22Rv1 (cell line): ENCODE data around the gene POR.

Experiments used
- H3K27ac ChIP-seq: fragments of 450-650 bp; 2 replicates; pipeline ENCODE4 v1.5.1; 2017
- CTCF ChIP-seq: fragments of 450-650 bp; IDR thresholded peaks from 2 replicates; pipeline ENCODE4 v1.5.1; 2017; ENCODE audit warnings: mild to moderate bottlenecking
- ZFX ChIP-seq: fragments of 450-650 bp; IDR thresholded peaks from 2 replicates; pipeline ENCODE4 v1.6.1; 2017; ENCODE audit warnings: antibody characterized with exemption, borderline replicate concordance

POR gene

DNA sequence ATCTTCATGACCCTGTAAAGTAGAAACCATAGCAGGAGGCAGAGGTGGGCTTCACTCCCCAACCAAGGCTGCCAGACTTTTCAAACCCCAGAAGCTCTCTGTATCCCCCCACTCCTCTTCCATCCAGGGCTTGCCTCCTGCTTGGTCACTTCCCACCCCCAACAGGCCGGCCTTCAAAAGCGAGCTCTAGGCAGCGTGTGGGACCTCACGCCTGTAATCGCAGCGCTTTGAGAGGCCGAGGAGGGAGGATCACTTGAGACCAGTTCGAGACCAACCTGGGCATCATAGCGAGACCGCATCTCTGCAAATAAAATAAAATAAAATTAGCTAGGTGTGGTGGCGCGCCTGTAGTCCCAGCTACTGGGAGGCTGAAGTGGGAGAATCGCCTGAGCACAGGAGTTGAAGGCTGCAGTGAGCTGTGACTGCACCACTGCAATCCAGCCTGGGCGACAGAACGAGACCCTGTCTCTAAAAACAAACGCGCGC is 743 bp upstream of the POR start:
- H3K27ac ChIP-seq = peak overlapping the region; percentile 82
- TF ChIP-seq CTCF = no peak; the same call in 1 of the 2 replicates
- TF ChIP-seq ZFX = no peak

DNA sequence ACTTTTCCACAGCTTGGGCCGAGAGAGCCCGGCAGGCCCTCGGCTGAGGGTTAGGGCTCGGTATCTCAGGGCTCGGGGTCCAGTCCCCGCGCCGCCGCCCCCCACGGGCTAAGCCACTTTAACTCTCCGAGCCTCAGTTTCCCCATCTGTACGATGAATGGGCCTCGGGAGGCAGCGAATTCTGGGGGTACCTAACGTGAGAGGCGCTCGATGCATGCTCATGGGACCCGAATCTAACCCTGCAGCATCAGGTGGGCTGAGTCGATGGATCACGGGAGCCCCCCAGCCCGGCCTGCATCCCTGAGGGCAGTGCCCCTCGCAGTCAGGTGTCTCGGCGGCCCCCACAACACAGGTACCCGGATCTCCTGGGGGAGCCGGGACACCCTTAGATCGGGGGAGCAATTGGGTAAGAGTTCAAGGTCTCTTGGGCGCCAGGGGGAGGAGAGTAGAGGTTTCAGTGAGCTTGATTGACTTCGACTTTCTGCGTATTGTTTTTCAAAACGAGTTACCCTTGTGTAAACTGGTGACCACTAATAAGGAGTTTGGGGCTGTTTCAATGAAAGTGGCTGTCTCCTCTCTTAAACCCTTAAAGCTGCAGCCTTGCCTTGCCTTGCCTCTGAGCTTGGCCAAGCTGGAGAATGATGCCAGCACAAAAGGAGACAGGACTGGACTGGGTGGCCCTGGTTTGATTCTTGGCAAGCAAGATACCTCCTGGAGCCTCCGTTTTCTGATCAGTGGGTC is 631 bp downstream of the POR start:
- H3K27ac ChIP-seq = peak overlapping the region; percentile 82
- TF ChIP-seq ZFX (no peak), CTCF (no peak)

DNA sequence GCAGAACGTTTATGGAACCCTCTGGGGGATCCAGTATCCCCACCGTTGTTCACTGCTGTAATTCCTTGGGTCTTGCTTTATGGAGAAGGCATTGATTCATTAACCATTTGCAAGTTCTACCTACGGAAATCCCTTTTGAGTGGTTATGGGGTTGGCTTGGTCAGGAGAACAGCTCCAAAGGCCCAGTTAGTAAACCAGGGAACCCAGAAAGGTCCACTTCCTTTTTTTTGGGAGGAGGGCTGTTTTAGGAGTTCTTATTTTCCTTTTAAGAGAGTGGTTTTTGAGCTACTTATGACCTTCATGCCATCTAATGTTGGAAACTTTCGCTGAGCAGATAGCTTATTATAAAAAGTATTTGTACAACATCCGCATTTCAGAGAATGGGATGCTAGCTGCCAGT is 1.3 kb downstream of the POR start:
- H3K27ac ChIP-seq = peak overlapping the region; percentile 82; the same call in 1 of the 2 replicates

DNA sequence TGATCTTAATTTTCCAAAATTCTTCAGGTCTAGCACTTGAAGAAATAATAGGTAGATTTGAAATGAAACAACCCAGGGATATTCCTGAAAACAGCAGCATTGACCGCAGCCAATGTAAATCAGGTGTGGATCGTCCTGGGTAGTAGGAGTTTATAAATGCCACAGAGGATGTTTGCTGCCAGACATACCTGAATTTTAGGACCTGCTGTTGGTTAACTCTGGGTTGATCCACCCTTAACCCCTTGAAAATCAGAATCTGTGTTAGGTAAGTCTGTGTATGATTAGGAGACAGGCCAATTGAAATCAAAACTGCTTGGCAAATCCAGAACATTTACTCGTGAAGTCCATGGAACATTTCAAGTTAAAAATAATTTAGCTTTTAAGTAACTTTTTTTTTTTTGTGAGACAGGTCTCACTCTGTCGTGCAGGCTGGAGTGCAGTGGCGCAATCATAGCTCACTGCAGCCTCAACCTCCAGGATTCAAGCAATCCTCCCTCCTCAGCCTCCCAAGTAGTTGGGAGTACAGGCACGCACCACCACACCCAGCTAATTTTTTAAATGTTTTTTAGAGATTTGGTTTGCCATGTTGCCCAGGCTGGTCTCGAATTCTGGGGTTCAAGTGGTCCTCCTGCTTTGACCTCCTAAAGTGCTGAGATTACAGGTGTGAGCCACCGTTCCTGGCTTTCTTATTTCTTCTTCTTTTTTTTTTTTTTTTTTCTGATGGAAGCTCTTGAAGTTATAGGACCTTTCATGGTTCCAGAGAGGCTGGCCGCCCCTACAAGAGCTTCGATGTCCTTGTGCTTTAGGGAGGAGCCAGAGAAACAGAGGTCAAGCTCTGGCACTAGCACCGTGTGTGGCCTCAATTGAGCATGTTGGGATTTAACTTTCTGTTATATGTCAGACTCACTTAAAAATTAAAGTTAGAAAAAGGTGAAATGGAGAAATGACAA is 2.0 kb downstream of the POR start:
- TF ChIP-seq CTCF = no peak
- no peak for TF ChIP-seq ZFX
- no peak overlapping the region for H3K27ac ChIP-seq

More for the DNA sequence above, 1.3 kb downstream of the POR start:
- TF ChIP-seq ZFX (no peak), CTCF (no peak)

DNA sequence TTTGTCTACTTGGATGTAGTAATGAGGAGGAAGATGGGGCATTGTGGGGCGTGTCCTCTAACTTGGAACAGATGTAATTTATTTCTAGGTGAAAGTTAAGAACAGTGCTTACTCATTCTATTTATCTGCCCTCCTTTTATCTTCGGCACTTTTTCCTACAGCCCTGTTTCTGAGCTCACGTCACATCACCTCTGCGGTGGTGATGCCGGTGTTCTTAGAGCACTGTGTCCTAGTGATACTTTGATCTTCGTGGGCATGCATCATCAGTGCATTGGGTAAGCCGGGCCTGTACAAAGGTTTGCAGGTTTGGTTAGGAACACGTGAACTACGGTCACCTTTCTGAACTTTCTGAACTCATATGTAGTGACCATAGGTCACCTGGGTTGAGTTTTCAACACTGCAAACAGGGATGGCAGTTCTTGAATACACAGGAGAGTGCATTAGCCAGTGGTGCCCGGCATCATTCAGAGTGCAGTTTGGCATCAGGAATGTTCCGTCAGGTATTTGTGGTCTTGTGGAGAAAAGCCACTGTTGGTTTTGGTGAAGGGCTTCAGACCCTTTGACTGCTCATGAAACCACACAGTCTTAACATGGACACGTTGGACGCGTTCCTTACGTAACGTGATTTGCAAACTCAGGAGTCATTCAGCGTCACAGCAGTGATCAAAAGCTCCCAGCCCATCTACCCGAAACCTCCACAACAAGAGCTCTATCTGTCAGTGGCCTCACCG is 5.6 kb downstream of the POR start:
- TF ChIP-seq CTCF (no peak), ZFX (no peak)
- H3K27ac ChIP-seq = no peak overlapping the region

- TF ChIP-seq CTCF (no peak), ZFX (no peak)
- no peak overlapping the region for H3K27ac ChIP-seq
Measured at GRCh38 chr7:75921479-75921878, 6.5 kb downstream of the POR start.
